Small intestine (tissue), 7 donors: ENCODE measurements around the gene NR6A1. TPM values are rescaled to one million over a fixed set of nuclear protein-coding genes. Genes with fewer than 3 reads are reported as not detected.

Experiments
- DNase-seq, 2 donors: peaks; one replicate each; pipeline versions ENCODE4 v3.0.0 to v3.0.0-alpha.2; 2013
- FAIRE-seq: peaks from 2 replicates; lab custom pipeline; 2012; peaks lifted over from hg19 to GRCh38; lab: Jason Lieb, UNC
- H3K27ac ChIP-seq, 3 donors: one replicate each; pipeline ENCODE4 v1.5.1; 2013; ENCODE audit warnings: low read length in 2 of 3, mild to moderate bottlenecking in 2 of 3, control low read depth in 1 of 3, inconsistent platforms in 1 of 3, low read depth in 1 of 3, moderate library complexity in 1 of 3
- H3K27me3 ChIP-seq, 3 donors: one replicate each; pipeline ENCODE4 v1.6.1; 2013; ENCODE audit warnings: low read length in 3 of 3, inconsistent platforms in 1 of 3; ENCODE audit not compliant: control insufficient read depth in 3 of 3, insufficient read depth in 3 of 3
- H3K36me3 ChIP-seq, 3 donors: one replicate each; pipeline ENCODE4 v1.6.1; 2013; ENCODE audit warnings: low read length in 3 of 3, inconsistent platforms in 1 of 3, low read depth in 1 of 3, mild to moderate bottlenecking in 1 of 3, moderate library complexity in 1 of 3; ENCODE audit not compliant: control insufficient read depth in 3 of 3, insufficient read depth in 2 of 3
- H3K4me1 ChIP-seq, 3 donors: one replicate each; pipeline ENCODE4 v1.6.1; 2013; ENCODE audit warnings: low read length in 2 of 3, inconsistent platforms in 1 of 3, low read depth in 1 of 3, mild to moderate bottlenecking in 1 of 3, moderate library complexity in 1 of 3; ENCODE audit not compliant: control insufficient read depth in 3 of 3, insufficient read depth in 2 of 3
- H3K4me3 ChIP-seq, 3 donors: one replicate each; pipeline ENCODE4 v1.5.1; 2013; ENCODE audit warnings: low read length in 3 of 3, control low read depth in 1 of 3, inconsistent platforms in 1 of 3, low read depth in 1 of 3, mild to moderate bottlenecking in 1 of 3, moderate library complexity in 1 of 3
- H3K9me3 ChIP-seq, 2 donors: one replicate each; pipeline ENCODE4 v1.6.1; 2013; ENCODE audit warnings: low read depth in 1 of 2, low read length in 1 of 2; ENCODE audit not compliant: control insufficient read depth in 2 of 2, insufficient read depth in 1 of 2
- WGBS, 3 donors: extraction: QIAGEN DNeasy Blood & Tissue Kit; methylation state at CpG; one replicate each; pipeline ENCODE4 v1.1.7; 2013; 5-methylcytosine and 5-hydroxymethylcytosine counted together
- polyA plus RNA-seq, 4 donors: library from polyadenylated mRNA; stranded (reverse) in 3 of 4; unstranded in 1 of 4; fragments of 200-250 nt in 3 of 4; fragments of 120-200 nt in 1 of 4; gene quantifications; one replicate each; pipeline versions ENCODE4 v1.2.1 to v1.2.3, GENCODE V29; 2013
- donor health status: healthy with polysubstance abuse.
- donor health status: control.
- donor health status: control.
- donor health status: Bipolar disorder and iron deficiency.
- donor health status: healthy.

NR6A1 gene
- polyA plus RNA-seq, 4 donors: 2.3 to 6.0 (median 4.0) TPM

GRCh38 chr9:124696101-124696500 lies 75.0 kb downstream of the NR6A1 start:
- Histone ChIP-seq H3K4me1 (no peaks in the 10 kb centered on the region), H3K36me3 (peaks cover 0 to 4% (median 0%) of the 10 kb centered on the region in 3 donors), H3K27ac (no peak overlapping the region), H3K9me3 (no peaks in the 10 kb centered on the region), H3K27me3 (no peaks in the 10 kb centered on the region), H3K4me3 (no peak overlapping the region)
- DNase-seq (no peak), FAIRE-seq (no peak)
- 79 to 83% (median 83%) methylated on average over 3 of the region's 3 CpGs for WGBS, 3 donors

DNA sequence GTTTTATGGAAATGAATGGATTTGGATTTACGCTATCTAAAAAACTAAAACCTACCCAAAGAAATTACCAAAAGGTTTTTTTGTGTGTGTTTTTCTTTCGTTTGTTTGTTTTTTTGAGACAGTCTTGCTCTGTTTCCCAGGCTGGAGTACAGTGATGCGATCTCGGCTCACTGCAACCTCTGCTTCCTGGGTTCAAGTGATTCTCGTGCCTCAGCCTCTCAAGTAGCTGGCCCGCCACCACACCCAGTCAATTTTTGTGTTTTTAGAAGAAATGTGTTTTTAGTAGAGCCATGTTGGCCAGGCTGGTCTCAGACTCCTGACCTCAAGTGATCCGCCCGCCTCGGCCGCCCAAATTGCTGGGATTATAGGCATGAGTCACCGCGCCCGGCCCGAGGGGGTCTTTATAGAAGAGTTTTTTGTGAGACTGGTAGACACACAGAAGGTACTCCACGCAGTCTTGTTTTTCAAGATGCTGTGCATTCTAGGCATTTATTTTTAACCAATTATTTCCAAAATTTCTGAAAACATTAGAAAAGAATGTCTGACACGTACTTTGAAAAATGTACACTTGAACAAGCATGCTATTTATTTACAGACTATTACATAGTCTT lies 75.7 kb downstream of the NR6A1 start:
- FAIRE-seq (no peak), DNase-seq (no peak)
- H3K36me3 ChIP-seq: peaks cover 0 to 4% (median 0%) of the 10 kb centered on the region in 3 donors
- no peak overlapping the region for H3K27ac ChIP-seq
- no peaks in the 10 kb centered on the region for H3K9me3 ChIP-seq
- no peaks in the 10 kb centered on the region for H3K27me3 ChIP-seq
- no peaks in the 10 kb centered on the region for H3K4me1 ChIP-seq
- H3K4me3 ChIP-seq: no peak overlapping the region
- WGBS, 3 donors: 89 to 97% (median 95%) methylated on average over 16 of the region's 16 CpGs

DNA sequence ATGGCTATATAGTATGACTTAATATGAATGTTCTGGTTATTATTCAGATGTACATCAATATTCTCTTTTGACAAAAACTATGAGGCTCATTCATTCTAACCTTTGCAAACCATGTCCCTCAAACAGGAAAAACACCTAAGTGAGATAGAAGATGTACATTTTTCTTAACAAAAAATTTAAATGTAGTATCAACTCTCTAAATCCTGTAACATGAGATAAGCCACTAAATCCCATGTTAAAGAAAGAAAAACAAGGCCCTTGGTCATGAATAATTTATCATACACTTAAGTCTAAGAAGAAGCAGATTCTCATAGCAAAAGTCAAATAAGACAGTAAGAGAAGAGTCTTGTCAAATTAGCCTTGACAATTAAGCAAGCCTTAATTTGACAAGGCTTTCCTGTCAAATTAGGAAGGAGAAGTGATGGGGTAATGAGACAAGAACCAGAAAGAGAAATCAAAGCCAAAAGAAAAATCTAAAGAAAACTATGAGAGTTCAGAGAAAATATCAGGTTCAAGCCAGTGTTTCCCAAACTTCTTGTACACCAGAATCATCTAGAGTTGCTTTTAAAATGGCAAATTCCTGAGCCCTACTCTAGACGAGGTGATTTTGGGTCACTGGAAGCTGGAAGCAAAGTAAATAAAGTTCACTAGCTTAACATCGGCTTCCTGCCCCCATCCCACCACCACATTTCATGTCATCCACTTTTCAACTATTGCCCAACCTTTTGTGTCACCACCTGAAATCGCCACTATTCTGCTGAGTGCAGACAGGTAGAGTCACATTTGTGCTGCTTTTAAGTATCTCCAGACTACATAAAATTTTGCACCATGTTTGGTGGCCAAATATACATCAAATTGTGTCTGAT lies 76.5 kb downstream of the NR6A1 start:
- DNase-seq: no peak
- no peaks in the 10 kb centered on the region for H3K27me3 ChIP-seq
- no peaks in the 10 kb centered on the region for H3K9me3 ChIP-seq
- peaks cover 0 to 4% (median 0%) of the 10 kb centered on the region in 3 donors for H3K36me3 ChIP-seq
- no peak overlapping the region for H3K4me3 ChIP-seq
- no peak overlapping the region for H3K27ac ChIP-seq
- no peak for FAIRE-seq
- WGBS, 3 donors: 67 to 86% (median 85%) methylated on average over 3 of the region's 3 CpGs
- H3K4me1 ChIP-seq: no peaks in the 10 kb centered on the region

DNA sequence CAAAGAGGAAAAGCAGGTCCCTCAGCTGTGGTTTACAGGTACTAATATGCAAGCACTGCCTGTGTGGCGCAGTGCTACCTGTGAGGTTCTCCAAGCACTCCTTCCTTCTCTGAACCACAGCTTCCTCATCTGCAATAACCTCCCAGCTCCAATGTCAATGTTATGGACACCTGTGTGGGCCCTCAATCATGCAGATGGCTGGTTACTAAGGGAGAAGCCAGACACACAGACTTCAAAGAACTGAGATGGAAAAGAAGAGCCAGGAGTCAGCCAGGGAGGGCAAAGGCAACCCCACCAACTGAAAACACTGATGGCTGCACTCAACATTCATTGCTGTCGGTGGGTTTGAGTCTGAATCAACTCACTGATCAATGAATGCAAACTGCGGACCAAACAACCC lies 77.7 kb downstream of the NR6A1 start:
- H3K27ac ChIP-seq: no peak overlapping the region
- 87 to 99% (median 89%) methylated on average over 3 of the region's 3 CpGs for WGBS, 3 donors
- H3K4me1 ChIP-seq: no peaks in the 10 kb centered on the region
- no peaks in the 10 kb centered on the region for H3K27me3 ChIP-seq
- FAIRE-seq (no peak), DNase-seq (no peak)
- no peaks in the 10 kb centered on the region for H3K9me3 ChIP-seq
- no peak overlapping the region for H3K4me3 ChIP-seq
- peaks cover 0 to 4% (median 0%) of the 10 kb centered on the region in 3 donors for H3K36me3 ChIP-seq

DNA sequence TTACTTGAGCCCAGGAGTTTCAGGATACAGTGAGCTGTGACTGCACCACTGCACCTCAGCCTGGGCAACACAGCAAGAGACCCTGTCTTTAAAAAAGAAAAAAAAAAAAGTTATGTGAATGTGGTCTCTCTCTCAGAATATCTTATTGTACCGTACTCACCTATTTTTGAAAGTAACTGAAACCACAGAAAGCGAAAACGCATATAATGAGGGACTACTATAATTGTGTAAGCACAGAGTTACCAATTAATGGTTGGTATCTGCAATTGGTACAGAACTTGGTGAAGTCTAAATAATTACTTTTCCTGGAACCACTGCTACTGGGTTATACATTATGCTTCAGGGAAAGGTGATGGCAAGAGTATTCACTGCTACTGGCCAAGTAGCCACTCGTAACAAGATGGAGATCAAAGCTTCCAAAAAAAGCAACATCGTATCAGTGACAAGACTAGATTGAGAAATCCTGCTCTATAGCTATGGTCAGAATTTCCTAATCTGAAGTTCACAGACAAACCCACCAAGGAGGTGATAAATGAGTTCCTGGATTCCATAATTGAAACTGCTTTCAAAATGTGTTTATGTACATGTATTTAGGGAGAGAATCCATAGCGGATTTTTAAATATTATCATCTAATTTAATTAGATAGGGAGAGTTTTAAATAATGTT lies 82.7 kb downstream of the NR6A1 start:
- no peaks in the 10 kb centered on the region for H3K4me1 ChIP-seq
- WGBS, 3 donors: 91 to 93% (median 93%) methylated on average over 6 of the region's 6 CpGs
- FAIRE-seq (no peak), DNase-seq (no peak)
- no peaks in the 10 kb centered on the region for H3K27me3 ChIP-seq
- no peak overlapping the region for H3K27ac ChIP-seq
- peaks cover 0 to 9% (median 0%) of the 10 kb centered on the region in 3 donors for H3K36me3 ChIP-seq
- H3K4me3 ChIP-seq: no peak overlapping the region
- H3K9me3 ChIP-seq: no peaks in the 10 kb centered on the region

DNA sequence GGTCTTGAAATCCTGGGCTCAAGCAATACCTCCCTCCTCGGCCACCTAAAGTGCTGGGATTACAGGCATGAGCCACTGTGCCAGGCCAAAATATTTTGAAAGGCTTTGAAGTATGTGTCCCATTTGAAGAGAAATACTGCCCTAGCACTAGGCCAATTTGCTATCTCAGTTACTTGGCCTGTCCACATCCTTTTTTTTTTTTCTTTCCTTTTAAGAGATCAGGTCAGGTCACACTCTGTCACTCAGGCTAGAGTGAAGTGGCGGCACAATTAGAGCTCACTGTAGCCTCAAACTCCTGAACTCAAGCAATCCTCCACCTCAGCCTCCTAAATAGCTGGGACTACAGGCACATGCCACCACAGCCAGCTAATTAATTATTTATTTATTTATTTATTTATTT lies 84.2 kb downstream of the NR6A1 start:
- H3K36me3 ChIP-seq: peaks cover 0 to 13% (median 0%) of the 10 kb centered on the region in 3 donors
- H3K4me1 ChIP-seq: no peaks in the 10 kb centered on the region
- H3K27ac ChIP-seq: no peak overlapping the region
- no peak overlapping the region for H3K4me3 ChIP-seq
- H3K27me3 ChIP-seq: no peaks in the 10 kb centered on the region
- H3K9me3 ChIP-seq: no peaks in the 10 kb centered on the region
- no peak for FAIRE-seq
- DNase-seq: no peak
- WGBS, 3 donors: 92 to 100% (median 95%) methylated on average over 2 of the region's 2 CpGs

DNA sequence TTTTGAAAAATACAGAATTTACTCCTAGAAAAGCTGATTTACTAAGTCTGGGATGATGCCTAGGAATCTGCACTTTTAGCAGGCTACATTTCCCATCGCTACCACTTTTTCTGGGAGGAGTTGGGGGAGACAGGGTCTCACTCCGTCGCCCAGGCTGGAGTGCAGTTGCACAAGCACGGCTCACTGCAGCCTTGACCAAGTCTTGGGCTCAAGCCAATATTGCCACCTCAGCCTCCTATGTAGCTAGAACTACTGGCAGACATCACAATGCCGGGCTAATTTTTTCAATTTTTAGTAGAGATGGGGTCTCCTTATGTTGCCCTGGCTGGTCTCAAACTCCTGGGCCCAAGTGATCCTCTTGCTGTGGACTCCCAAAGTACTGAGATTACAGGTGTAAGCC lies 85.9 kb downstream of the NR6A1 start:
- DNase-seq: no peak
- Histone ChIP-seq H3K4me1 (no peaks in the 10 kb centered on the region), H3K36me3 (peaks cover 0 to 13% (median 0%) of the 10 kb centered on the region in 3 donors), H3K27me3 (no peaks in the 10 kb centered on the region), H3K4me3 (no peak overlapping the region), H3K27ac (no peak overlapping the region), H3K9me3 (no peaks in the 10 kb centered on the region)
- 82 to 94% (median 86%) methylated on average over 5 of the region's 5 CpGs for WGBS, 3 donors
- no peak for FAIRE-seq

GRCh38 chr9:124684169-124684568 lies 86.9 kb downstream of the NR6A1 start:
- Histone ChIP-seq H3K9me3 (no peaks in the 10 kb centered on the region), H3K27ac (no peak overlapping the region), H3K4me1 (no peaks in the 10 kb centered on the region), H3K27me3 (no peaks in the 10 kb centered on the region), H3K36me3 (peaks cover 0 to 13% (median 0%) of the 10 kb centered on the region in 3 donors), H3K4me3 (no peak overlapping the region)
- DNase-seq (no peak), FAIRE-seq (no peak)
- WGBS, 3 donors: 63 to 83% (median 75%) methylated on average over 1 of the region's 1 CpG
